Chondrocyte (in vitro differentiated cells): Measurements from ENCODE around the gene OBP2B. TPM values are rescaled to one million over a fixed set of nuclear protein-coding genes. Genes with fewer than 3 reads are reported as not detected.

ENCODE experiments used
- DNase-seq: peaks from one replicate; pipeline ENCODE4 v3.0.0; 2021; ENCODE audit warnings: mixed read lengths, low spot score
- H3K27ac Mint-ChIP-seq: one replicate; pipeline ENCODE4 v1.8.0; 2021; ENCODE audit warnings: mild to moderate bottlenecking, moderate library complexity, mixed read lengths; ENCODE audit not compliant: unreplicated experiment
- H3K27me3 Mint-ChIP-seq: 2 replicates; pipeline ENCODE4 v1.8.0; 2021; ENCODE audit warnings: low read depth, mixed read lengths
- H3K36me3 Mint-ChIP-seq: 2 replicates; pipeline ENCODE4 v1.8.0; 2021; ENCODE audit warnings: low read depth, mixed read lengths
- H3K4me1 Mint-ChIP-seq: 2 replicates; pipeline ENCODE4 v1.8.0; 2021; ENCODE audit warnings: low read depth, mild to moderate bottlenecking, mixed read lengths
- H3K4me3 Mint-ChIP-seq: one replicate; pipeline ENCODE4 v1.8.0; 2021; ENCODE audit warnings: mild to moderate bottlenecking, moderate library complexity, mixed read lengths; ENCODE audit not compliant: unreplicated experiment
- H3K9me3 Mint-ChIP-seq: 2 replicates; pipeline ENCODE4 v1.8.0; 2021; ENCODE audit warnings: low read depth, mixed read lengths
- CTCF ChIP-seq: fragments of 200-600 bp; sonication (generic); IDR thresholded peaks from 2 replicates; pipeline ENCODE4 v1.5.0; 2021; ENCODE audit warnings: antibody characterized with exemption, mild to moderate bottlenecking, moderate library complexity
- total RNA-seq: library from RNA; stranded (reverse); gene quantifications from 3 replicates; pipeline ENCODE4 v1.2.1, GENCODE V29; 2021

Gene OBP2B
- total RNA-seq, 1 donor from 2014 or later: not detected

DNA sequence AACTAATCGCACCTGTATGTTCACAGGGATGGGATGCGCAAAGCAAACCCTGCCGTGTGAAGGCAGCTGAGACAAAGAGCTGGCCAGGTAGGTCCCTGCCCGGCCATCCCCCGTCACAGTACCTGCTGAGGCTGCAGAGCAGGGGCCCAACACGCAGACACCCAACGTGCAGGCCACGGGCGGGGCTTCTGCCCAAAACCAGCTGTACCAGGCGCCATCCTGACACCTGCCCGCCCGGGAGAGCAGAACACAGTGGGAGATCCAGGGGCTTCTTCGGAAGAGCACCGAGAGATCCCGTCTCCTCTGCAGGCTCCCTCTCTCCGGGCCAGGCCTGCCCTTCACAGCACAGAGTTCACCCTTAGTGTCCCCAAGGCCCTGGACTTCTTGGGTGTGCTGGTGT, 37.5 kb upstream of the OBP2B start:
- no peak for TF ChIP-seq CTCF
- Mint-ChIP-seq H3K27ac (no peak overlapping the region), H3K27me3 (peaks cover 52% of the 10 kb centered on the region), H3K36me3 (no peaks in the 10 kb centered on the region), H3K9me3 (no peaks in the 10 kb centered on the region), H3K4me1 (no peaks in the 10 kb centered on the region), H3K4me3 (no peak overlapping the region)
- DNase-seq: no peak

DNA sequence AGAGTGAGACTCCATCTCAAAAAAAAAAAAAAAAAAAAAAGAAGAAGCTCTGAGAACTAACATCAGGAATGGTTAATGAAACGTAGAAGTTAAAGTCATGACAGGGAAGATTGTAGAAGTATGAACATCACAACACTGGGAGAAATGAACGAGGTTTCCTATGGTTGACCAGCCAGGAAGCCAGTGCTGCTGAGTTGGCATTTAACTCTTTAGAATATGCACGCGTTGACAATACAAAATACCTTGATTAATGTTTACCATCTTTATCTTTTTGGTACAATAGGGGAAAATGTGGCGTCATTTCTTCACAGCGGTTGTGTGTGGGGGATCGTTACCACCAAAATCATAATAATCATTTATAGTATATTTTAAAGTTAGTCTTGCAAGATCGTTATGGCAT, 33.9 kb upstream of the OBP2B start:
- Mint-ChIP-seq H3K4me1 (peaks cover 9% of the 10 kb centered on the region), H3K36me3 (no peaks in the 10 kb centered on the region), H3K27ac (no peak overlapping the region), H3K4me3 (no peak overlapping the region), H3K9me3 (no peaks in the 10 kb centered on the region), H3K27me3 (peaks cover 22% of the 10 kb centered on the region)
- no peak for DNase-seq
- TF ChIP-seq CTCF: no peak

- no peaks in the 10 kb centered on the region for H3K9me3 Mint-ChIP-seq
- H3K4me3 Mint-ChIP-seq: no peak overlapping the region
- TF ChIP-seq CTCF: no peak
- H3K4me1 Mint-ChIP-seq: peaks cover 16% of the 10 kb centered on the region
- H3K27me3 Mint-ChIP-seq: peaks cover 20% of the 10 kb centered on the region
- no peaks in the 10 kb centered on the region for H3K36me3 Mint-ChIP-seq
- DNase-seq: no peak
- H3K27ac Mint-ChIP-seq: no peak overlapping the region
Measured at GRCh38 chr9:133242241-133242640, 33.2 kb upstream of the OBP2B start.

DNA sequence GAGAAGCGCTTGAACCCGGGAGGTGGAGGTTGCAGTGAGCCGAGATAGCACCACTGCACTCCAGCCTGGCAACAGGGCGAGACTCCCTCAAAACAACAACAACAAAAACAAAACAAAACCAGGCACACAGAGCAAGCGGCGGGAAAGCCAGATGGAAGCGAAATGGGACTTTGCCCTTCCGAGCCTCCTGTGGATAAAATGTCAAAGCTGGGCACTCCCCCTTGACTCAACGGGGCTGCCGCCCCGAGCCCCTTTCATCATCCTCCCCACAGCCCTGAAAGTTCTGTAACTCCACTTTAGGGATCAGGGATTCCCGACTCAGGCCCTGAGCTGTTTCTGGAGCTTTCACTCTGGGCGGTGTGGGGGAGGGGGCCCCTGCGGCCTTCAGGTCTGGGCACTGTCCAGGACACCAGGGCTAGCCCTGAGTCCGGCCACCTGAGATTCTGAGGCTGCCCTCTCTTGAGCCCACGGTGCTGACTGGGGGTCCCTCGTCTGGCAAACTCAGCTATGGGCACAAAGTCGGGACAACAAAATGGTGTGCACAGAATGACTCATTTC, 30.6 kb upstream of the OBP2B start:
- no peaks in the 10 kb centered on the region for H3K9me3 Mint-ChIP-seq
- no peak overlapping the region for H3K27ac Mint-ChIP-seq
- H3K36me3 Mint-ChIP-seq: no peaks in the 10 kb centered on the region
- TF ChIP-seq CTCF: no peak
- H3K27me3 Mint-ChIP-seq: peaks cover 10% of the 10 kb centered on the region
- peaks cover 17% of the 10 kb centered on the region for H3K4me1 Mint-ChIP-seq
- no peak overlapping the region for H3K4me3 Mint-ChIP-seq
- DNase-seq: no peak

- H3K9me3 Mint-ChIP-seq: no peaks in the 10 kb centered on the region
- no peak overlapping the region for H3K27ac Mint-ChIP-seq
- no peak for DNase-seq
- peak overlapping the region; percentile 34 for H3K4me3 Mint-ChIP-seq
- peak; percentile 82 for TF ChIP-seq CTCF
- peaks cover 17% of the 10 kb centered on the region for H3K4me1 Mint-ChIP-seq
- peaks cover 8% of the 10 kb centered on the region for H3K27me3 Mint-ChIP-seq
- H3K36me3 Mint-ChIP-seq: no peaks in the 10 kb centered on the region
Measured at GRCh38 chr9:133238851-133239532, 29.9 kb upstream of the OBP2B start.
